CD4-positive, alpha-beta T cell treated with Interleukin-6 at 100 ng/mL for 8 hours (primary cell): ENCODE measurements around the gene TTC31.
"Not testable (repeated sequence)": the region's sequence is repeated elsewhere in the genome, so short reads cannot be mapped to it uniquely, and the experiment has no call there.

Source experiments
- DNase-seq: peaks from one replicate; pipeline ENCODE4 v3.0.0-alpha.2; 2020; ENCODE audit warnings: mixed read lengths, low spot score

The TTC31 gene

GRCh38 chr2:74457549-74458131, 25.2 kb upstream of the TTC31 start:
- DNase-seq: peak; percentile 78

- peak; percentile 100 for DNase-seq
Measured at GRCh38 chr2:74458132-74458937, 24.5 kb upstream of the TTC31 start, which contains the start of gene WBP1. Gene WBP1 (plus strand): TSS chr2:74458438. CDS start chr2:74458603, 165 bp downstream.

GRCh38 chr2:74458938-74459363, 23.9 kb upstream of the TTC31 start:
- no peak for DNase-seq

- not testable (repeated sequence) for DNase-seq
Measured at GRCh38 chr2:74459503-74460118, 23.3 kb upstream of the TTC31 start.

- not testable (repeated sequence) for DNase-seq
Measured at GRCh38 chr2:74460187-74460586, 22.7 kb upstream of the TTC31 start.

GRCh38 chr2:74461187-74462053, 21.5 kb upstream of the TTC31 start:
- DNase-seq: no peak

GRCh38 chr2:74462054-74462785, 20.7 kb upstream of the TTC31 start:
- no peak for DNase-seq

- DNase-seq: no peak
Measured at GRCh38 chr2:74462786-74463105, 20.1 kb upstream of the TTC31 start.

- DNase-seq: no peak
Measured at GRCh38 chr2:74464406-74464805, 18.5 kb upstream of the TTC31 start.

- DNase-seq: not testable (repeated sequence)
Measured at GRCh38 chr2:74470742-74471141, 12.1 kb upstream of the TTC31 start.

GRCh38 chr2:74471332-74472065, 11.4 kb upstream of the TTC31 start:
- DNase-seq: no peak

GRCh38 chr2:74472086-74472944, 10.6 kb upstream of the TTC31 start, which contains the start of gene MRPL53:
Gene MRPL53 (minus strand): TSS chr2:74472680. CDS start chr2:74472660, 20 bp downstream.
- DNase-seq: peak; percentile 95

- DNase-seq: no peak
Measured at GRCh38 chr2:74472945-74473258, 10.0 kb upstream of the TTC31 start.

- no peak for DNase-seq
Measured at GRCh38 chr2:74474481-74474880, 8.4 kb upstream of the TTC31 start.

- no peak for DNase-seq
Measured at GRCh38 chr2:74474899-74475298, 8.0 kb upstream of the TTC31 start.

- no peak for DNase-seq
Measured at GRCh38 chr2:74481431-74481830, 1.4 kb upstream of the TTC31 start.

GRCh38 chr2:74481961-74482800, 700 bp upstream of the TTC31 start:
- DNase-seq: peak; percentile 39

GRCh38 chr2:74483675-74484164, 839 bp downstream of the TTC31 start:
- not testable (repeated sequence) for DNase-seq

- DNase-seq: no peak
Measured at GRCh38 chr2:74486141-74486540, 3.3 kb downstream of the TTC31 start.
